Stimulated activated CD4-positive, alpha-beta T cell treated with anti-CD3 and anti-CD28 coated beads, Interleukin-12 subunit alpha, Interleukin-12 subunit beta, amount 100 ng/mL, for 4 hours (primary cell): ENCODE measurements around the gene GLDN.

Experiments used
- DNase-seq: peaks from one replicate; pipeline ENCODE4 v3.0.0-alpha.2; 2020

The GLDN gene

DNA sequence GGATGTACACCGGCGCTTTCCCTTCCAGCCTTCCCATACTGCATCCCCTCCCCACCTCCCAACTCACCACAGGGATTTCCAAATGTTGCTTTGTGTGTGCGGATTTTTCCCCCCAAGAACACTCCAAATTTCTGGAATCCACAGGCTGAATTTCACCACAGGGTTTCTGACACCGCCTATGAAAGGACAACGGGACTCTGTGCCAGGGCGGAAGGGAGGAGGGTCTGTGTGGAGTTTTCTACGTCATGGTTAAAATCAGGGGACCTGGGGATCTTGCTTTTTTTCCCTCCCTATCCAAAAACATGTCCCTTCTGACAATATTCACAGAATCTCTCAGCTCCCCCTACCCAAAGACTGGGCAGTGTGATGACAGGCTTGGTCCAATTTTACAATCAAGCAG lies 17.7 kb upstream of the GLDN start:
- DNase-seq = no peak

- DNase-seq = no peak
Measured at GRCh38 chr15:51325167-51325566, 16.3 kb upstream of the GLDN start.

GRCh38 chr15:51327081-51327480 lies 14.4 kb upstream of the GLDN start:
- no peak for DNase-seq

- DNase-seq = no peak
Measured at GRCh38 chr15:51328926-51329325, 12.5 kb upstream of the GLDN start.

DNA sequence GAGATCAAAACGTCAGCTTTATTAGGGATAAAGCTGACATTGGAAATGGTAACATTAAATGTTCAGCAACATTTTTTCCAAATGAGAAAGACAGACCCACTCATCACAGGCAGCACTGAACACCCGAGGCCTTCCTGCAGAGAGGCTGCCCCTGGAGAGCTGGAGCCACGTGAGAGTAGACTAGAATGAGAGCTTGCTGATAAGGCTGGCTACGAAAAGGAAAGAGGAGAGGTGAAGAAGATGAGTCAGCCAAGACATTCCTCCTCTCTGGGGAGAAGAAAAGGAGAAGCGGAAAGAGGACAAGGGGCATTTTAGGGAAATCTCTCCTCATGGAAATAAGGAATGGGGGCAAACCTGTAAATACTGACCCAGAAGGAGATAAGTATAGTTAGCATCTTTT lies 10.3 kb upstream of the GLDN start:
- DNase-seq = no peak

DNA sequence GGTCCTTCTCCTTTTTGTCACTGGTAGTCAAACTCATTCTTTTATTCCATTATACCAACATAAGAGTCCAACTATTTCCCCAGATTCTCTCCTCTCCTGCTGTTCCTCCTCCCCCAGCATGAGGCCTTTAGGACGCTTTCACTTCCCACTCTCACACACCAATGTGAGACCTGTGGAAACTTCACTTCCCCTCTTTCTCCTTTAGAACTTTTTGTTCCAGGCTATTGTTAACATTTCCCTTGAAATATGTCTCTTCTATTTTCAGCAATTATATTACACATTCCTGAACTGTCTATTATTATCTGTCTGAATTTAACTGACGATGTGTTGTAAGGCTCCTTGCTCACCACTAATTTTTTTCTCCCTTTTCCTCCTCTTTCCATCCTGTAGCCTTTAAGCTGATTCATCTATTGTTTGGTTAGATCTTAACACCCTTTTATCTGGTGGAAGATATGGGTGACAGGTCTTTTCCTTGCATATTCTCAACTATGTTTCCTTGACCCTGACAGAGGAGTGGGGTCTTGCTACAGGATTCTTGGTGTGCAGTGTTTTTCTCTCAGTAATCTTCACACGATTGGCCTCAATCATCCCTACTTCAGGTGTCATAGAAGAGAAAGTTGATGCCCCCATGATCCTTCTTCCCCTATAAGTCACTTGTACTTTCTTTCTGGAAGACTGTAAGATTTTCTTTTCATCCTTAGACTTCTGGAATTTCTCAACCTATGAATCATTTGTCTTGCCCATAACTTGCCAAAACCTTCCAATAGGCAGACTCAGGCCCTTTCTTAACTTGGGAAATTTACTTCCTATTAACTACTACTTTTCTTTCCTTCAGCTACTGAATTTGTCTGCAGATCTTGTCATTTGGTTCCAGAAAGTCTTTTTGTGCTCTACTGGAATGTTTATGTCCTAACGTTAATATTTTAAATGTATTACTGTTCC lies 9.0 kb upstream of the GLDN start:
- no peak for DNase-seq

DNA sequence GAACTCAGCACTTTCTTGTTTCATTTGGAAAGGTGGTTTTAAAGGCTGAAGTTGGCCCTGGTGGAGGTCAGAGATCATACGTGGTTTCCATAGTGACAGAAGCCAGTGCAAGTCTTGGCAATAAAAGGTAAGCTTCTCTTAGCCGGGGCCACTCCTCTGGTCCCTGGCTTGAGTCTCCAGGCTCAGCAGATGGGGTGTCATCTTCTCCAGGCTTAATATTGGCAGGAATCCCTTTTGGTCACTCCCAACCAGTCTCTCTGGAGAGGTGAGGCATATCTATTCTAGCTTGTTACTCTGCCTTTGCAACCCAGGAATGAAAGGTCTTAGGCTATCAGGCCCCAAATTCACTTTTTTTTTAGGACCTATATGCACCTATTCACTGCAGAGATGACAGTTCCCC lies 7.9 kb upstream of the GLDN start:
- DNase-seq = no peak

DNA sequence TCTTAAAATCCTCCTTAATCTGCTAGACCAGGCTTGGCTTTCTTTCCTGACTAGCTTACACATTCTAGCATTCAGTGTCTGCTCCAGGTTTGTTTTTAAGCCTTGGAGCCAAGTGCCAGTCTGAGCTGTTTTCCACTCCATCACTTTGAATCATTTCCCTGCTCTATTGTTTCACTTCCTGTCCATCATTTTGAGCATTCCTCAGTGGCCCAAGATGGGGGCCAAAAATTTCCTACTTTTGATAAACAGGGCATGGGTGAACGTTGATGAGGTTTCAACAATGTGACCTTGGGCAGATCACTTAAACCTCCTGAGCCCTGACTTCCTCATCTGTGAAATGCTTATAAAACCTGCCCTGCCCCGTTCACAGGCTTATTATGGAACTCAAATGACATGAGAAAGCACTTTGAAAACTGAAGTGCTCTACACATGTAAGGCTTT lies 7.4 kb upstream of the GLDN start:
- DNase-seq = no peak

DNA sequence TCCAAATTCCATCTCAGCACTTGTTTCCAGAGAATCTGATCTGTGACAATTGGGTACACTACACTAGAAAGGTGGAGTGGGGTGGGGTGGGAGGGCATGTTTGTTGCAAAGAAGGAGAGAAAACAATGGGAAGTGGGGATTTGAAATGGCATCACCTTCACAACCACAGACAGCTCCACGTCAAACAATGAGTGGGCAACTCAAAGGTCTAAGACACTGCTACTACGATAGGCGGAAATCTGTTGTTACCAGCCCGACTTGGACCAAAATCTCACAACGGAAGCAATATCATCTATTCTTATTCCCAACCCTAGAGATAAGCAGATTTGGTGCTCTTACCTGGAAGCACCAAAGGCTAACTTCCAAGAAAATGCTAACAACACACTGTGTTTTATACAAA lies 6.4 kb upstream of the GLDN start:
- DNase-seq = no peak

GRCh38 chr15:51335538-51336410 lies 5.7 kb upstream of the GLDN start:
- no peak for DNase-seq

DNA sequence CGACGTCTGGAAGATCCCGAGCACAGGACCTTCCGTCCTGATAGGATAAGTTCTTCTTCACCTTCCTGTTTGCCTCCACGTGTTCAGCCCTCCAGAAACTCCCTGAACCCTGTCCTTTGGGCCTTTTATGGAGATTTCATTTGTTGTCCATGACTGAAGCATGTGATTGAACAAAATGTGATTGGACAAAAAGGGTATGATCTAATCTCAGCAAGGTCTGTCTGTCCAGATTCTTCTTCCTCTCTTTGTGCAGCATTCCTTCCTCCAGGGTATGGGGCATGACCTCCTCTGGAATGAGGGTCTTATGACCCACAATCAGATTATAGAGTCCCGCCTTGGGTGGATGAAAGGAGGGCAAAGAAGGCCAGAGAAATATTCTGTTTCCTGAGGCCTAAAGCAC lies 3.0 kb upstream of the GLDN start, which contains the start of gene CYP19A1:
Gene CYP19A1, minus strand, starts transcription at position 101 of the 400 bp plus-strand sequence. CDS start 95,684 bp downstream, outside the sequence.
- no peak for DNase-seq

DNA sequence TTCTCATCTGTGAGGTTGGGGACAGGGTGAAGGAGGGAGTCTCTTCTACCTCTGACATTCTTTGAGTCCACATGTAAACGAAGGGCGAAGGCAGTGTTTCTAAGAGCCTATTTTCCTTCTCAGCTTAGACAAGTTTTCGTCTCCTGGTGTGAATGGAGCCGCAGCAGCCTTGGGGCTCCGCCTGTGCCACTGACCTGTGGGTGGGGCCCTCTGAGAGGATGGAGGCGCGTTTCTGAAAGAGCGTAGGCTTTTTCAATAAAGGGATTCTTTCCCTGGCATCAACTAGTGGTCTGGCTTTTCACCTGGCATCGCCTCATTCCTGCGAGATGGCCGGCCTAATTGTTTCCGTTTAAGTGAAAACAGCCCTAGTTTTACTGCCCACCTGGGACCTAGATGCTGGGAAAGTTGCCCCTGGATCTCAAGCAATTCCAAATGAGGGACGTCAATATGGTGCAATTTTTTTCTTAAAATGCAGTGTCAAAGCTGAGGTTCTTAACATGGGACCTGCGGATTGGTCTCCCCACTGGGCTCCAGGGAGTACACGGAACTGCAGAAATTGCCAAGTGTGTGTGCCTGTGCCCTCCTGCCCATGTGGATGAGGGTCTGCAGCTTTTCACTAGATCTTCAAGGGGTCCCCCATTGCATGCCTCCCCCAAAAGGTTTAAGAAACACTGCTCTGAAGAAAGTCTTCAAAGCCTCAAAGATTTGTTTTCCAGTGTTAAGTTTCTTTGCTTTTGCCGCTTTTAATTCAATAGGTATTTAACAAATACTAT lies 958 bp downstream of the GLDN start:
- DNase-seq = no peak

GRCh38 chr15:51343466-51343865 lies 2.0 kb downstream of the GLDN start:
- no peak for DNase-seq

GRCh38 chr15:51346136-51346535 lies 4.7 kb downstream of the GLDN start:
- DNase-seq = no peak

GRCh38 chr15:51348688-51349087 lies 7.2 kb downstream of the GLDN start:
- no peak for DNase-seq

- no peak for DNase-seq
Measured at GRCh38 chr15:51349156-51349844, 7.8 kb downstream of the GLDN start.

- no peak for DNase-seq
Measured at GRCh38 chr15:51350723-51351122, 9.3 kb downstream of the GLDN start.

GRCh38 chr15:51353976-51354375 lies 12.5 kb downstream of the GLDN start:
- no peak for DNase-seq

DNA sequence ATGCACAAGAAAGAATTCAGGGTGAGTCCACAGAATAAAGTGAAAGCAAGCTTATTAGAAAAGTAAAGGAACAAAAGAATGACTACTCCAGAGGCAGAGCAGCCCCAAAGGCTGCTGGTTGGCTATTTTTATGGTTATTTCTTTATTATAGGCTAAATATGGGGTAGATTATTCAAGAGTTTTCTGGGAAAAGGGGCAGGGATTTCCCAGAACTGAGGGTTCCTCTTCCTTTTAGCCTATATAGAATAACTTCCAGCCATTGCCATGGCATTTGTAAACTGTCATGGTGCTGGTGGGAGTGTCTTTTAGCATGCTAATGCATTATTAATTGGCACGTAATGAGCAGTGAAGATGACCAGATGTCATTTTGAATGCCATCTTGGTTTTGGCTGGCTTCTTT lies 13.6 kb downstream of the GLDN start:
- no peak for DNase-seq

DNA sequence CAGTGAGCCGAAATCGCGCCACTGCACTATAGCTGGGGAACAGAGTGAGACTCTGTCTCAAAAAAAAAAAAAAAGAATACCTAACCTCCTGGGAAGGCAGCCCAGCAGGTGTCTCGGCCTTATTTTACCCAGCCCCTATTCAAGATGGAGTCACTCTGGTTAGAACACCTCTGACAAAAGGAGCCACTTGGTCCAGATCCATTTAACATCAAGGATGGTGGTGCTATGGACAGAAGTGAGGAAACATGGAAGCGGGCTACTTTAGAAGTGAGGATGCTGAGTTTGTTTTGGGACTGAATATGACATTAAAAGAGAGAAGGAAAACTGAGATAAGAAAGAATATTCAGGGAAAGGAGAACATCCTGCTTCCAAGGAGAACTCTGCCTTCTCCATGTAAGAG lies 14.7 kb downstream of the GLDN start:
- DNase-seq = no peak

- no peak for DNase-seq
Measured at GRCh38 chr15:51356983-51357382, 15.5 kb downstream of the GLDN start.

GRCh38 chr15:51359981-51360380 lies 18.5 kb downstream of the GLDN start:
- no peak for DNase-seq
